ENCODE measurements around the gene PTPRM.

Gene PTPRM

GRCh38 chr18:8386669-8387380 is 819.7 kb downstream of the PTPRM start:
- DNase-seq, result no peak

GRCh38 chr18:8389391-8390340 is 822.5 kb downstream of the PTPRM start:
- DNase-seq, result peak; percentile 33

GRCh38 chr18:8391068-8391467 is 824.0 kb downstream of the PTPRM start:
- no peak for DNase-seq

GRCh38 chr18:8396254-8396653 is 829.1 kb downstream of the PTPRM start:
- no peak for DNase-seq

- no peak for DNase-seq
Observed at GRCh38 chr18:8397034-8397433, 829.9 kb downstream of the PTPRM start.

GRCh38 chr18:8399138-8399537 is 832.0 kb downstream of the PTPRM start:
- no peak for DNase-seq

- no peak for DNase-seq
Observed at GRCh38 chr18:8400193-8400752, 833.2 kb downstream of the PTPRM start.

GRCh38 chr18:8400825-8401224 is 833.7 kb downstream of the PTPRM start:
- no peak for DNase-seq

GRCh38 chr18:8401606-8402005 is 834.5 kb downstream of the PTPRM start:
- no peak for DNase-seq

GRCh38 chr18:8402237-8402636 is 835.1 kb downstream of the PTPRM start:
- no peak for DNase-seq

- no peak for DNase-seq
Observed at GRCh38 chr18:8403713-8404112, 836.6 kb downstream of the PTPRM start.

- DNase-seq, result no peak
Observed at GRCh38 chr18:8406186-8406867, 839.2 kb downstream of the PTPRM start.

GRCh38 chr18:8406868-8407250 is 839.7 kb downstream of the PTPRM start:
- no peak for DNase-seq

GRCh38 chr18:8409151-8409550 is 842.0 kb downstream of the PTPRM start:
- no peak for DNase-seq

GRCh38 chr18:8411492-8411891 is 844.4 kb downstream of the PTPRM start:
- no peak for DNase-seq

- DNase-seq, result no peak
Observed at GRCh38 chr18:8412117-8412516, 845.0 kb downstream of the PTPRM start.

- DNase-seq, result no peak
Observed at GRCh38 chr18:8413189-8413588, 846.1 kb downstream of the PTPRM start.

- no peak for DNase-seq
Observed at GRCh38 chr18:8413751-8414150, 846.6 kb downstream of the PTPRM start.

GRCh38 chr18:8416212-8417019 is 849.3 kb downstream of the PTPRM start:
- DNase-seq, result no peak

GRCh38 chr18:8422391-8422790 is 855.3 kb downstream of the PTPRM start:
- no peak for DNase-seq

GRCh38 chr18:8423051-8423557 is 856.0 kb downstream of the PTPRM start:
- DNase-seq, result no peak

- DNase-seq, result no peak
Observed at GRCh38 chr18:8424481-8424880, 857.4 kb downstream of the PTPRM start.
